ENCODE measurements around the gene TCAP.

DNA sequence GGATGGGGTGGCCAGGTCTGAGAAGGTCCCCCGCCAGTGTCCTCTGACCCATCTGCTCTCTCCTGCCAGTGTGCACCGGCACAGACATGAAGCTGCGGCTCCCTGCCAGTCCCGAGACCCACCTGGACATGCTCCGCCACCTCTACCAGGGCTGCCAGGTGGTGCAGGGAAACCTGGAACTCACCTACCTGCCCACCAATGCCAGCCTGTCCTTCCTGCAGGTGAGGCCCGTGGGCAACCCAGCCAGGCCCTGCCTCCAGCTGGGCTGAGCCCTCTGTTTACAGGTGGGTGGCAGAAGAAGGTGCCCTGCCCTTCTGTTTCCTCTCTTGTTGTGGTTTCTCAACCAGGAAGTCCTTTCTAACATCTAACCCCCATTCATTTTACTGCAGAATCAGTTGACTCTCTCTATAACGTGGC is 41.8 kb downstream of the TCAP start:
- TF ChIP-seq POLR2A (IDR thresholded peaks at IDR 0.05) (no peak), POLR2AphosphoS5 (IDR thresholded peaks at IDR 0.05) (no peak)

All from spleen (tissue), 3 donors.